GM21717 (cell line): ENCODE data around the gene EEF1G.
"Not testable (repeated sequence)": the region's sequence is repeated elsewhere in the genome, so short reads cannot be mapped to it uniquely, and the experiment has no call there.

ENCODE experiments used
- ATAC-seq: cut with Tn5 transposase; IDR thresholded peaks from one replicate; pipeline ENCODE4 v1.9.1; 2021; ENCODE audit warnings: mild to moderate bottlenecking, moderate library complexity; ENCODE audit not compliant: unreplicated experiment

The EEF1G gene

GRCh38 chr11:62578541-62578940, 4.8 kb upstream of the EEF1G start:
- ATAC-seq, result no peak

DNA sequence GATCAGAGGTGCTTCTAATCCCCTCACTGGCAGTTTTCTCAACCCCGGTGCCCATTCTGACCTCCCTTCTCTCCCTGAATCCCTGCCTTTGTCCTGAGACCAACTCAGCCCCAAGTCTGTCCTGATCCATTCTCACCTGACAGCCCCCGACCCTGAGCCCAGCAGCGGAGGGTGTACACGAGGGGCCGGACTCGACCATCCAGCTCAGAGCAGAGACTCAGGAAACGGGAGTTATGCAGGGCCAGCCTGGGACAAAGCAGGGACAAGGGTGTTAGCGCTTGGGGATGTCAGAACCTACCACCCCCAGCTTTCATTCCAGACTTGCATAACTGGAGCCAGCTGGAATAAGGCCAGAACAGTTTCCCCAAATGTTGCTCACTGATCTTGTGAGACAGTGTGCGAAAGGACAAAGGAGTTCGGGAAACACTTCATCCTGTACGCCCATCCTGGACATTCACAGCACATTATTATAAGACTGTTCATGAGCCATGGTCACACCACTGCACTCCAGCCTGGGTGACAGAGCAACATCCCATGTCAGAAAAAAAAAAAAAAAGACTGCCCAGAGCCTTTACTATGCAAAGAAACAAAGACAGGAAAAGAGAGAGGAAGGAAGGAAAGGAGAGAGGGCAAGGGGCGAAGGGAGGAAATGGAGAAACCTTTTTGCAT, 3.5 kb upstream of the EEF1G start:
- ATAC-seq, result no peak

DNA sequence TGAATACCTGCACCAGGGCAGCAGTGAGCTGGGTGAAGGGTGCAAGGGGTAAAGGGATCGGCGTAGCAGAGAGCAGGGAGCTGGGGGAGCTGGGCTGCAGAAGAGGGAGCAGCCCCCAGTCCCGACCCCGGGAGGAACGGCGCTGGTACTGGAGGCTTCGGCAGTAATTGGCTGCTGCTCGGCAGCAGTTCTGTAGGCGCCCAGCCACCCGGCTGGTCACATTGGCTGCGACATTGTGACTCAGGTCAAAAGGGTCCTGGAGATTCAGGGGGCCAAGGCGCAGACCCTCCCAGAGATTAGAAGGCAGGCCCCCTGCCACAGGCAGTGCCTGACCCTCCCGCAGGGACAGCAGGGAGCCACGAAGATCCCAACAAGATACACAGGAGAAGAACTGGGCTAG, 2.1 kb upstream of the EEF1G start:
- no peak for ATAC-seq

DNA sequence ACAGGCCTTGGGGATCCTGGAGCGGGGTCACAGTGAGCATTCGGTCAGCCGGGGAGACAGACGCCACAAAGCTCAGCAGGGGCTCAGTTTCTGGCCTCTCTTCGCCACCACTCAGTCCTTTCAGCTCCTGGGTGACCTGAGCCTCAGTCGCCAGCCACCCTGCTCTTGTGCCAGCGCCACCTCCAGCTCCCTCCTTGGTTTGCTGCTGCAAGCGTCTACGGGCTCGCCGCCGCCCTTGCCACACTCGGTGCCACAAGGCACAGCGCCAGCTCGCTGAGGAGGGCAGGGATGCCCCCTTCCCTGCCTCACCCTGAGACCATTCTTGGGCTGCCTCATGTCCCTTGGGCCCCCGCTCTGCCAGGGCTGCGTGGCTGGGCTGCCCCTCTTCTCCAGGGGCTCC, 1.5 kb upstream of the EEF1G start:
- ATAC-seq, result no peak

GRCh38 chr11:62574363-62575071, 826 bp upstream of the EEF1G start:
- no peak for ATAC-seq

DNA sequence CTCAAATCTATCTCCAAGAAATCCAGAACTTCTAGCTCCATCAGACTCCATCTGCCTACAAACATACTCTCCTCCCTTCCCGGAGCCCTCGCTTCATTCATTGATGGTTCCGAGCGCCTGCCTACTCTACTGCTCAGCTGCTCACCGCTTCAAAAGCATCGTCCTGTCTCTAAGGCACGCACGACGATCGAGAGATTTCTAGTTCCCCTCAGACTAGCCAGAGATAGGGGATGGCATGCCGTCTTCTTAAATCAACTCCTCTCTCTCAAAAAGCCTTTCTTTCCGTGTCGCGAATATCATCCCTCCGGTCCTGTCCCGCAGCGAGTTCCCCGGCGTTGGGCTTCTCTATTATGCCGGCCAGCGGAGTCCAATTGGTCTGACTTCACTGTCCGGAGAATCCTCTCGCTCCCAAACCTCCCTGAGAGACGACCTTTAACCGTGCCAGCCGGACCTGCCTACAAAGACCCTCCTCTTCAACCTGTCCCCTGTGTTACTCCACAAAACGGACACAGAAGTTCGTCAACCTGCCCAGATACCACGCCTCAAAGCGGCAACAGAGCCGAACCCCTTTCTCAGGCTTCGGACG, 592 bp downstream of the EEF1G start:
- ATAC-seq, result peak; percentile 4

DNA sequence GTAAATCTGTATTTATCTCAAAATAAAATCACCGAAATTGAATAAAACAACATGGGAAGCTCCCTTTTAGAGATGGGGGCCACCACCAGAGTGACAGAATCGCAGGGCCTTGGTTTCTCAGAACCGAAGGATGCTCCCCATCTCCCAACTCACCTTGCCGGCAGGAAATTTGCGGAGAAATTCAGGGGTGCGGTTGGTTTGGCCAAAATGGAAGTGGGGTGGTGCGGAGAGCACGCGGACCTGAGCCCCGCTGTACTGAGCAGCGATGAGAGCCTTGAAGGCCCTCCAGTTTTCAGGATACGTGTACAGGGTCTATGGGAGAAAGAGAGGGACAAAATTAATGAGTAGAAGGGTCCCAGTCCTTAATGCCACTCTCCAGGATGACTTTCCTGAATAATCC, 1.3 kb downstream of the EEF1G start:
- no peak for ATAC-seq

DNA sequence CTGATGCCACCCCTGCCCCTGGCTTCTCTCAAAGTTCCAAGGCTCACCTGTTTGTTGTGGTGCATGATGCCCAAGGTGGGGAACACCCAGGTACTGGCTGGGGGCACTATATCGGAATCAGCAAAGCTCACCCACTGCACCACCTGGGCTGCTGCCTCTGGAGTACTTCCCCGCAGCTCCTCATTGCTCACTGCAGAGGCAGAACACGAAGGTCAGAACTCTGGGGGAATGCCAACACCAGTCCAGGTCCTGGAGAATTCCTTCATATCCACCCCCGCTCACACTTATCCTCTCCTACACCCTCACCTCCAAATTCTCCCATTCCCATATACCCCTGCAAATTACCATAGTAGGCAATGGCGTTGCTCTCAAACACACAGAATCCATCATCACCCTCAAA, 2.2 kb downstream of the EEF1G start:
- ATAC-seq, result not testable (repeated sequence)

GRCh38 chr11:62570903-62571302, 2.8 kb downstream of the EEF1G start:
- ATAC-seq, result not testable (repeated sequence)

DNA sequence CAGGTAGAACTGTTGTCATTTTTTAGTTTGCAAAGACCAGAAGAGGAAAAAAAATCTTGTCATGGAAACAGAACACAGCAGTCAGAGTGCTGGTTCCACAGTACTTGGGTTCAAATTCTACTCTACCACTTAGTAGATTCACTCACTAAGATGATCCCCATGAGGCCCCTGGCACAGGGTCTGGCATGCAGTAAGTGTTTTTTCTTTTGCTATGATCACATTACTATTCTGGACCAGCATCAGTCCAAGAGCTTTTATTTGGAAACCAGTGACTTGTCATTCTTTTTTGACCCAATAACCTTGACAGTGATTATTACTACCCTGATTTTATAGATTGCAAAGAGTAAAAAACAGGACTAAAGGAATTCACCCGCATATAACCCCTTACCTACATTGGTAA, 4.1 kb downstream of the EEF1G start:
- ATAC-seq, result no peak

- ATAC-seq, result no peak
These were observed 6.6 kb downstream of the EEF1G start for GRCh38 chr11:62567018-62567633.

GRCh38 chr11:62566247-62566646, 7.4 kb downstream of the EEF1G start:
- no peak for ATAC-seq

DNA sequence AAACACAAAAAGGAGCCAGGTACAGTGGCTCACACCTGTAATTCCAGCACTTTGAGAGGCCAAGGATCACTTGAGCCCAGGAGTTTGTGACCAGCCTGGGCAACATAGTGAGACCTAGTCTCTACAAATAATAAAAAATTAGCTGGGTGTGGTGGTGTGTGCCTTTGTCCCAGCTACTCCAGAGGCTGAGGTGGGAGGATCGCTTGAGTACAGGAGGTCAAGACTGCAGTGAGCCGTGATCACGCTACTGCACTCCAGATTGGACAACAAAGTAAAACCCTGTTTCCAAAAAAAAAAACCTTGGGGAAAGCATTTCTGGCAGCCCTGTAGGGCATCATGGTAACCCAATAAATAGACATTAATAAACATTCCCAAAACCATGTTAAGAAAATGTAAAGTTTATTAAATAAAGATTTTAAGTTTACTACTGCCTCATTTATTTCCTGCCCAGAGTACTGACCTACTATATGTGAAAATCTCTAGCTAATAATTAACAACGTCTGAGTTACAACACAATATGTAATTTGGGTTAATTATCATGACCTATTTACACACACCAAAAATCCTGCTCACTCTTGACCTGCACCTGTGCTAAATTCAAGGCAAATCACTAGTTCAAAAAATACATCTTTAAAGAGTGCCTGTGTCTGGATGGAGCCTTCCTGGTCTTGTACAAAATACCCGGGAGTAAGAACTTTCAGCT, 8.4 kb downstream of the EEF1G start:
- ATAC-seq, result no peak

DNA sequence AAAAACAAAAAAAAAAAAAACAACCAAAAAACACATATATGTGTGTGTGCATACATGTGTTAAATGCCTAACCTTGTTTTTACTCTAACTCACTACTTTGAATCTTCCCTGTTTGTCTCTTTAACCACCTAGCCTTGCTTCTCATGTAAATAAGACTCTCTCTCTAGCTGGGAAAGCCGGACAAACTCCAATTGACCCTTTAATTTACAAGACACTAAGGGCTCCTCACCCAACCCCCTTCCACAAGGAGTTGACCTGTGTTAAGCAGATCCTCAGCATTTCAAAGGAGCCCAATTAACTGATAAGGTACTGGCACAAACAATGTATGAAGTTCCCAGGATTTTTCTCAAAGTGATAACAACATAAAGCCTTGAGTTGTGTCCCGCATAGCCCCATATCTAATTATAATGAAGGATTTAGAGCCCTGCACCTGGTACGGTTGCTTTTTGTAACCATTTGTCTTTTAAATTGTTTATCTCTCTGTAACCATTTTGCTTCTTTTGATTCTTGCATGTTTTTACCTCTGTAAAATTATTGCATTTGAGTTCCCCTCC, 11.9 kb downstream of the EEF1G start:
- not testable (repeated sequence) for ATAC-seq

GRCh38 chr11:62560566-62561103, 13.1 kb downstream of the EEF1G start:
- ATAC-seq, result no peak

GRCh38 chr11:62559626-62560025, 14.1 kb downstream of the EEF1G start:
- not testable (repeated sequence) for ATAC-seq

- ATAC-seq, result no peak
These were observed 14.5 kb downstream of the EEF1G start for GRCh38 chr11:62559204-62559603.

- ATAC-seq, result no peak
These were observed 15.0 kb downstream of the EEF1G start for GRCh38 chr11:62558669-62559068.

DNA sequence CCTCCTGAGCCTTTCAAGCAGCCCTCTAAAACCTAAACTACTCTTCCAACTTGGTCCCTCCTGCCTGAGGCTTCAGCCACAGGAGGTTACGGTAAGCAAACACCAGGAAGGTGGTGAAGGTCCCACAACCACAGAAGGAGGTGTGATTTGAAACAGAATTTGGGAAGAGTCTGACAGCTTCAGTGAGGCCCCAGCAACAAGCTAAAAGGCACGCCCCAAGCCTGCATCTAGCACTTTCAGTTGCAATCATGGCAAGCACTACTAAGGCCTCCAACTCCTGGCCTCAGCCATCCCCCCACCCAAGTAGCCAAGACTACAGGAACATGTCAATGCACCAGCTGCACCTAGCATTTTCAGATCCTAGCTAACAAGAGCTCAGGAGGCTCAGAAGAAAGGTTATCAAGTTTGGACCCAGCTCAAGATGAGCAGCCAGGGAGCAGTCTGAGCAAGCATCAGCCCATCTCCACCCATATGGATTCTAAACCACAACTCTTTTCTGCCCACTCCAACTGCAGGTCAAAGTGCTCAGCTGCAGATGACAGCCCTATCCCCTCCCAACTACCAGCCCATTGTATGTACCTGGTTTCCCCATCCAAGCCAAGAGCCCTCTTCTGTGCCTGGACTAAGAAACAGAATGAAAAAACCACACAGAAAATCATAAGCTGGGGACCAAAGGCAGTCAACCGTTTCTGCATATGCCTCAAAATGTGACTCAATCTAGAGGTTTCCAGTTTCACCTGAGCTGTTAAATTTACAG, 16.6 kb downstream of the EEF1G start:
- peak; percentile 25 for ATAC-seq
